IPS-15b (cell line): ENCODE measurements around the gene TTYH3.
A peak's percentile ranks its signal among the peaks of the same experiment; 100 is the strongest.
"Not testable (repeated sequence)": the region's sequence is repeated elsewhere in the genome, so short reads cannot be mapped to it uniquely, and the experiment has no call there.

ENCODE experiments used
- H3K27me3 ChIP-seq: one replicate; pipeline ENCODE4 v1.6.1; 2013; ENCODE audit warnings: low read length; ENCODE audit not compliant: control insufficient read depth, insufficient read depth
- H3K36me3 ChIP-seq: one replicate; pipeline ENCODE4 v1.6.1; 2013; ENCODE audit warnings: low read length; ENCODE audit not compliant: control insufficient read depth, insufficient read depth
- H3K4me1 ChIP-seq: one replicate; pipeline ENCODE4 v1.6.1; 2013; ENCODE audit warnings: mild to moderate bottlenecking, low read length; ENCODE audit not compliant: control insufficient read depth, insufficient read depth
- H3K4me3 ChIP-seq: one replicate; pipeline ENCODE4 v1.5.1; 2013; ENCODE audit warnings: low read depth, low read length
- H3K9ac ChIP-seq: one replicate; pipeline ENCODE4 v1.6.1; 2013; ENCODE audit warnings: low read depth, mild to moderate bottlenecking, low read length
- H3K9me3 ChIP-seq: one replicate; pipeline ENCODE4 v1.6.1; 2013; ENCODE audit warnings: mild to moderate bottlenecking, low read length; ENCODE audit not compliant: control insufficient read depth, insufficient read depth

The TTYH3 gene

GRCh38 chr7:2631946-2632732, at the start of gene TTYH3:
TSS of gene TTYH3 (plus strand) at chr7:2631986. CDS start at chr7:2632156, 170 bp downstream.
- no peaks in the 10 kb centered on the region for H3K4me1 ChIP-seq
- peak within 1 kb of the TSS; percentile 79 for H3K9ac ChIP-seq
- peak within 1 kb of the TSS; percentile 85 for H3K4me3 ChIP-seq
- no peaks in the 10 kb centered on the region for H3K27me3 ChIP-seq
- peaks cover 13% of the 10 kb centered on the region for H3K36me3 ChIP-seq
- H3K9me3 ChIP-seq, result no peaks in the 10 kb centered on the region

- H3K9ac ChIP-seq, result no peak overlapping the region
- H3K4me1 ChIP-seq, result no peaks in the 10 kb centered on the region
- H3K4me3 ChIP-seq, result no peak overlapping the region
- H3K9me3 ChIP-seq, result no peaks in the 10 kb centered on the region
- H3K36me3 ChIP-seq, result peaks cover 11% of the 10 kb centered on the region
- no peaks in the 10 kb centered on the region for H3K27me3 ChIP-seq
Measured at GRCh38 chr7:2582006-2582735, 49.6 kb upstream of the TTYH3 start.

GRCh38 chr7:2583798-2584580, 47.8 kb upstream of the TTYH3 start:
- no peak overlapping the region for H3K4me3 ChIP-seq
- H3K9me3 ChIP-seq, result no peaks in the 10 kb centered on the region
- peaks cover 11% of the 10 kb centered on the region for H3K36me3 ChIP-seq
- no peaks in the 10 kb centered on the region for H3K4me1 ChIP-seq
- H3K27me3 ChIP-seq, result no peaks in the 10 kb centered on the region
- no peak overlapping the region for H3K9ac ChIP-seq

- Histone ChIP-seq H3K4me1 (no peaks in the 10 kb centered on the region), H3K27me3 (no peaks in the 10 kb centered on the region), H3K9ac (no peak overlapping the region), H3K4me3 (no peak overlapping the region), H3K9me3 (no peaks in the 10 kb centered on the region), H3K36me3 (peaks cover 11% of the 10 kb centered on the region)
Measured at GRCh38 chr7:2585446-2585845, 46.3 kb upstream of the TTYH3 start.

GRCh38 chr7:2586326-2587020, 45.3 kb upstream of the TTYH3 start:
- Histone ChIP-seq H3K36me3 (peaks cover 11% of the 10 kb centered on the region), H3K4me1 (no peaks in the 10 kb centered on the region), H3K9ac (no peak overlapping the region), H3K27me3 (no peaks in the 10 kb centered on the region), H3K4me3 (no peak overlapping the region), H3K9me3 (no peaks in the 10 kb centered on the region)

GRCh38 chr7:2587134-2587533, 44.7 kb upstream of the TTYH3 start:
- Histone ChIP-seq H3K9ac (no peak overlapping the region), H3K27me3 (no peaks in the 10 kb centered on the region)

GRCh38 chr7:2587778-2588177, 44.0 kb upstream of the TTYH3 start:
- no peak overlapping the region for H3K9ac ChIP-seq
- no peak overlapping the region for H3K4me3 ChIP-seq
- H3K36me3 ChIP-seq, result peaks cover 12% of the 10 kb centered on the region
- H3K27me3 ChIP-seq, result no peaks in the 10 kb centered on the region
- no peaks in the 10 kb centered on the region for H3K9me3 ChIP-seq
- H3K4me1 ChIP-seq, result no peaks in the 10 kb centered on the region

More at GRCh38 chr7:2587134-2587533, 44.7 kb upstream of the TTYH3 start:
- Histone ChIP-seq H3K4me1 (no peaks in the 10 kb centered on the region), H3K9me3 (no peaks in the 10 kb centered on the region), H3K4me3 (no peak overlapping the region), H3K36me3 (peaks cover 11% of the 10 kb centered on the region)

GRCh38 chr7:2589341-2589740, 42.4 kb upstream of the TTYH3 start:
- Histone ChIP-seq H3K9ac (no peak overlapping the region), H3K9me3 (no peaks in the 10 kb centered on the region), H3K4me3 (no peak overlapping the region), H3K36me3 (peaks cover 19% of the 10 kb centered on the region), H3K4me1 (no peaks in the 10 kb centered on the region), H3K27me3 (no peaks in the 10 kb centered on the region)

GRCh38 chr7:2589941-2590340, 41.8 kb upstream of the TTYH3 start:
- H3K4me3 ChIP-seq, H3K27me3 ChIP-seq, H3K9ac ChIP-seq, H3K9me3 ChIP-seq, H3K4me1 ChIP-seq: not testable (repeated sequence)
- H3K36me3 ChIP-seq, result peaks cover 19% of the 10 kb centered on the region

GRCh38 chr7:2592375-2592865, 39.4 kb upstream of the TTYH3 start:
- peaks cover 16% of the 10 kb centered on the region for H3K36me3 ChIP-seq
- H3K9me3 ChIP-seq, result no peaks in the 10 kb centered on the region
- H3K27me3 ChIP-seq, result no peaks in the 10 kb centered on the region
- H3K9ac ChIP-seq, result no peak overlapping the region
- no peak overlapping the region for H3K4me3 ChIP-seq
- no peaks in the 10 kb centered on the region for H3K4me1 ChIP-seq
